HG02885 (cell line): ENCODE results near the gene HAAO.
A peak's percentile ranks its signal among the peaks of the same experiment; 100 is the strongest.

Experiments used
- ATAC-seq: cut with Tn5 transposase; IDR thresholded peaks from one replicate; pipeline ENCODE4 v1.9.1; 2021; ENCODE audit warnings: mild to moderate bottlenecking; ENCODE audit not compliant: unreplicated experiment, poor library complexity

The HAAO gene

GRCh38 chr2:42815726-42816125, 23.3 kb upstream of the HAAO start:
- ATAC-seq: no peak

GRCh38 chr2:42813763-42814162, 21.4 kb upstream of the HAAO start:
- no peak for ATAC-seq

- no peak for ATAC-seq
Observed at GRCh38 chr2:42812899-42813479, 20.6 kb upstream of the HAAO start.

GRCh38 chr2:42810971-42811811, 18.8 kb upstream of the HAAO start:
- ATAC-seq: peak; percentile 21

GRCh38 chr2:42810121-42810970, 18.0 kb upstream of the HAAO start:
- ATAC-seq: peak; percentile 78

GRCh38 chr2:42809819-42810120, 17.4 kb upstream of the HAAO start:
- peak; percentile 65 for ATAC-seq

GRCh38 chr2:42809131-42809818, 16.9 kb upstream of the HAAO start:
- no peak for ATAC-seq

- no peak for ATAC-seq
Observed at GRCh38 chr2:42808301-42808700, 15.9 kb upstream of the HAAO start.

- ATAC-seq: no peak
Observed at GRCh38 chr2:42806786-42807185, 14.4 kb upstream of the HAAO start.

GRCh38 chr2:42804891-42805290, 12.5 kb upstream of the HAAO start:
- no peak for ATAC-seq

- ATAC-seq: no peak
Observed at GRCh38 chr2:42804338-42804737, 12.0 kb upstream of the HAAO start.

- ATAC-seq: no peak
Observed at GRCh38 chr2:42802150-42802549, 9.8 kb upstream of the HAAO start.

- no peak for ATAC-seq
Observed at GRCh38 chr2:42801381-42801780, 9.0 kb upstream of the HAAO start.

- no peak for ATAC-seq
Observed at GRCh38 chr2:42800981-42801380, 8.6 kb upstream of the HAAO start.

- ATAC-seq: no peak
Observed at GRCh38 chr2:42800461-42800962, 8.1 kb upstream of the HAAO start.

- ATAC-seq: no peak
Observed at GRCh38 chr2:42799881-42800280, 7.5 kb upstream of the HAAO start.

GRCh38 chr2:42797281-42797680, 4.9 kb upstream of the HAAO start:
- ATAC-seq: no peak

- peak; percentile 60 for ATAC-seq
Observed at GRCh38 chr2:42796427-42797248, 4.3 kb upstream of the HAAO start.

GRCh38 chr2:42795841-42796301, 3.5 kb upstream of the HAAO start:
- peak; percentile 43 for ATAC-seq

GRCh38 chr2:42795275-42795674, 2.9 kb upstream of the HAAO start:
- no peak for ATAC-seq
